SU-DHL-6 (cell line): Measurements from ENCODE around the gene BAZ1A.

ENCODE experiments used
- EZH2phosphoT487 ChIP-seq: fragments of 200-600 bp; sonication (generic), shearing (Covaris generic); conservative IDR thresholded peaks from 2 replicates; pipeline ENCODE4 v1.6.1; 2018; ENCODE audit warnings: mild to moderate bottlenecking, antibody characterized with exemption, low read length, moderate library complexity, mixed read lengths
- TF ChIP-seq, protein P1 (sequence below): fragments of 200-600 bp; sonication (generic); IDR thresholded peaks from one replicate; pipeline ENCODE4 v1.5.1; 2017; ENCODE audit warnings: antibody characterized with exemption, mild to moderate bottlenecking, low read length, moderate library complexity; ENCODE audit not compliant: insufficient read depth, poor library complexity, severe bottlenecking

GRCh38 chr14:34853041-34853440 lies 22.1 kb downstream of the BAZ1A start:
- TF ChIP-seq, protein P1, sequence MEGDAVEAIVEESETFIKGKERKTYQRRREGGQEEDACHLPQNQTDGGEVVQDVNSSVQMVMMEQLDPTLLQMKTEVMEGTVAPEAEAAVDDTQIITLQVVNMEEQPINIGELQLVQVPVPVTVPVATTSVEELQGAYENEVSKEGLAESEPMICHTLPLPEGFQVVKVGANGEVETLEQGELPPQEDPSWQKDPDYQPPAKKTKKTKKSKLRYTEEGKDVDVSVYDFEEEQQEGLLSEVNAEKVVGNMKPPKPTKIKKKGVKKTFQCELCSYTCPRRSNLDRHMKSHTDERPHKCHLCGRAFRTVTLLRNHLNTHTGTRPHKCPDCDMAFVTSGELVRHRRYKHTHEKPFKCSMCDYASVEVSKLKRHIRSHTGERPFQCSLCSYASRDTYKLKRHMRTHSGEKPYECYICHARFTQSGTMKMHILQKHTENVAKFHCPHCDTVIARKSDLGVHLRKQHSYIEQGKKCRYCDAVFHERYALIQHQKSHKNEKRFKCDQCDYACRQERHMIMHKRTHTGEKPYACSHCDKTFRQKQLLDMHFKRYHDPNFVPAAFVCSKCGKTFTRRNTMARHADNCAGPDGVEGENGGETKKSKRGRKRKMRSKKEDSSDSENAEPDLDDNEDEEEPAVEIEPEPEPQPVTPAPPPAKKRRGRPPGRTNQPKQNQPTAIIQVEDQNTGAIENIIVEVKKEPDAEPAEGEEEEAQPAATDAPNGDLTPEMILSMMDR, result no peak
- no peak for TF ChIP-seq EZH2phosphoT487
